ENCODE data around the gene QSOX2. TPM values are rescaled to one million over a fixed set of nuclear protein-coding genes. Genes with fewer than 3 reads are reported as not detected.

The QSOX2 gene
- total RNA-seq, 1 experiment from 2014 or later, result 19.3 TPM

- Histone ChIP-seq H3K9me3 (replicated peaks) (no peaks in the 10 kb centered on the region), H3K27me3 (replicated peaks) (peaks cover 10% of the 10 kb centered on the region; the same call in 1 of the 2 replicates), H3K4me1 (replicated peaks) (no peaks in the 10 kb centered on the region), H3K36me3 (no peaks in the 10 kb centered on the region), H3K4me3 (no peak overlapping the region), H3K27ac (no peak overlapping the region)
- no peak for DNase-seq (ENCODE audit: low read depth in 1 of 2, low spot score in 2 of 2)
Observed at GRCh38 chr9:136172412-136173079, 73.1 kb downstream of the QSOX2 start.

DNA sequence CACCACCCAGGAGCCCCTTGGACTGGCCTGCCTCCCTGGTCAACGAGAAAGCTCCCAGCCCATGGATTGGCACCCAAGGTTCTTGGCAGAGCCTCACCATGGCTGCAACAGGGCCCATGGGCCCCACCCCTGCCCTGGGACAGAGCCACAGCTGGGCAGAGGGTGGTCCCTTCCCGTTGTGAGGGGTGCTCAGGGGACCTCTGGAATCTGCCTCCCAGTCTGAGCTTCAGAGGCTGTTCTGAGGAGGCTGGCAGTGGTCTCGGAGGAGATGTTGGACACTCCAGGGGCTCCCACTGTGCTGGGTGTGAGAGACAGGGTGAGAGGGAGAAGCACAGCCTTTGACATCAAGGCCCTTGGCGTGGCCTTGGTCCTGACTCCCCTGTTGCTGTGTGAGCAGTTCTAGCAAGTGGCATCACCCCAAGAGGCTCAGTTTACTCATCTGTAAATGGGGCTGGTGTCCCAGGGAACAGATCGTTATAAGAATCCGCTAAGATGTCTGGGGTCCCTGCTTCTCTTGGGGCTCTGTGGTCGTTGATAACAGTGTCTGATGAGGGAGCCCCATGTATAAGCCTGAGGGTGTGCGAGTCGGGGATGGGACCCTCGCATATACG lies 73.7 kb downstream of the QSOX2 start:
- no peaks in the 10 kb centered on the region for H3K4me1 ChIP-seq (replicated peaks)
- H3K9me3 ChIP-seq (replicated peaks), result no peaks in the 10 kb centered on the region
- no peak overlapping the region for H3K4me3 ChIP-seq
- H3K27ac ChIP-seq, result no peak overlapping the region
- H3K36me3 ChIP-seq, result no peaks in the 10 kb centered on the region
- H3K27me3 ChIP-seq (replicated peaks), result peaks cover 8% of the 10 kb centered on the region; the same call in 1 of the 2 replicates
- DNase-seq (ENCODE audit: low read depth in 1 of 2, low spot score in 2 of 2), result no peak

- Histone ChIP-seq H3K27me3 (replicated peaks) (peaks cover 8% of the 10 kb centered on the region; the same call in 1 of the 2 replicates), H3K9me3 (replicated peaks) (no peaks in the 10 kb centered on the region), H3K36me3 (no peaks in the 10 kb centered on the region), H3K27ac (no peak overlapping the region), H3K4me1 (replicated peaks) (no peaks in the 10 kb centered on the region), H3K4me3 (no peak overlapping the region)
- DNase-seq (ENCODE audit: low read depth in 1 of 2, low spot score in 2 of 2), result no peak
Observed at GRCh38 chr9:136171009-136171800, 74.4 kb downstream of the QSOX2 start.

DNA sequence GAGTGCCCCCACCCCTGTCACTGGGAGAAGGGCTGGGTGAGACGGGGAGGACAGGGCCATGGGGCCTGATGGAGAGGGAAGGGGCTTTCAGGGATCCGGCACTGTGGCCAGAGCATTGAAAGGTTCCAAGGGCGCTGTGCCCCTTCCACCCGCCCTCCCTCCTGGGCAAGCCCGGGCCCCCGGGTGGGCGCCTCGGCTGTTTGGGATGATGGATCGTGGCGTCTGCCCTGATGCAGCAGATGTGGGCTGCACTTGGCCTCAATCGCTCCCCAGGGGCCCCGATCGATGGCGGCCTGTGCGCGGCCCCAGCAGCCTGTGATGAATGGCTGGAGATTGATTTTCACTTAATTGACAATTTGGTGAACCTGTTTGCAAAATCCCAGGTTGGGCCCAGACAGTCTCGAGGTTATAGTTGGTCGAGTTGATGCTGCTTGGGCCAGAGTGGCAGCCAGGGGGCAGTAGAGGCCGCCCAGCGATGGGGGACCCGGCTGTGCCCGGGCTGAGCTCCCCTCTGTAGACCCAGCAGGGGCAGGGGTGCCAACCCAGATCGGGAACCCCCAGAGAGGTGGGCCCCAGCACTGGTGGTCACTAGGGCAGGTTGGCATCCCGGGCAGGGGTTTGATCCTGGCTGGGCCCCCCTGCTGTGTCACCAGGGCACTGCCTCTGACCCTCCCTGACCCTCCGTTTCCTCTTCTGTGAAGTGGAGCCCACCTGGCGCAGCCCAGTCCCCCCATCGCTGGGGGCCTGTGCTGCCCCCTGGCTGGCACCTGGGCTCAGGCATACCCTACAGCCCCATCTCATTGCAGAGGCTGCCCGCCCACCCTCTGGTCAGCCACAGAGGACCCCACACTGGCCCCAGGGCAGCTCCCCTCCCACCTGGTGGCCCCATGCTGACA lies 75.4 kb downstream of the QSOX2 start:
- Histone ChIP-seq H3K9me3 (replicated peaks) (no peaks in the 10 kb centered on the region; the same call in 1 of the 2 replicates), H3K27ac (no peak overlapping the region), H3K4me1 (replicated peaks) (no peaks in the 10 kb centered on the region), H3K27me3 (replicated peaks) (peaks cover 8% of the 10 kb centered on the region; the same call in 1 of the 2 replicates), H3K36me3 (no peaks in the 10 kb centered on the region), H3K4me3 (no peak overlapping the region)
- no peak for DNase-seq (ENCODE audit: low read depth in 1 of 2, low spot score in 2 of 2)

DNA sequence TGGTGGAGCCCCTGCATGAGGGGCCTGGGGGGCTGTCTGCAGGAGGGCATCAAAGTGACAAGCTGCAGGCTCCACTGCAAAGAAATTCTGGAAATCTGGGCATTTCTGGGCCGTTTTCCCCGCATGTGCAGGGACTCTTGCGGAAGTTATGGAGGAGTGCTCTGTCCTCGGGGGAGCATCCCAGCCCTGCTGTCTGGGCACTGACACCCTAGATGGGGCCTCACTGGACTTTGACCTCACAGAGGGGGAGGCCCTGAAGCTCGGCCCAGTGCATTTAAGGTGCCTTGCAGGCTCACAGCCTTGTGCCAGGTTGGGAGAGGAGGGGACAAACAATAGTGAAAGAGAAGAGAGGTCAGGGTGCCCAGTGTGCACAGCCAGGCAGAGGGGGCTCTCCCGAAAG lies 76.1 kb downstream of the QSOX2 start:
- Histone ChIP-seq H3K27ac (no peak overlapping the region), H3K36me3 (no peaks in the 10 kb centered on the region), H3K27me3 (replicated peaks) (peaks cover 8% of the 10 kb centered on the region; the same call in 1 of the 2 replicates), H3K4me1 (replicated peaks) (no peaks in the 10 kb centered on the region), H3K9me3 (replicated peaks) (no peaks in the 10 kb centered on the region; the same call in 1 of the 2 replicates), H3K4me3 (no peak overlapping the region)
- DNase-seq (ENCODE audit: low read depth in 1 of 2, low spot score in 2 of 2), result no peak

GRCh38 chr9:136163248-136163850 lies 82.3 kb downstream of the QSOX2 start:
- peaks cover 8% of the 10 kb centered on the region; the same call in 1 of the 2 replicates for H3K27me3 ChIP-seq (replicated peaks)
- DNase-seq (ENCODE audit: low read depth in 1 of 2, low spot score in 2 of 2), result no peak
- H3K4me1 ChIP-seq (replicated peaks), result no peaks in the 10 kb centered on the region
- H3K9me3 ChIP-seq (replicated peaks), result no peaks in the 10 kb centered on the region; the same call in 1 of the 2 replicates
- no peak overlapping the region for H3K4me3 ChIP-seq
- H3K36me3 ChIP-seq, result no peaks in the 10 kb centered on the region
- H3K27ac ChIP-seq, result no peak overlapping the region

DNA sequence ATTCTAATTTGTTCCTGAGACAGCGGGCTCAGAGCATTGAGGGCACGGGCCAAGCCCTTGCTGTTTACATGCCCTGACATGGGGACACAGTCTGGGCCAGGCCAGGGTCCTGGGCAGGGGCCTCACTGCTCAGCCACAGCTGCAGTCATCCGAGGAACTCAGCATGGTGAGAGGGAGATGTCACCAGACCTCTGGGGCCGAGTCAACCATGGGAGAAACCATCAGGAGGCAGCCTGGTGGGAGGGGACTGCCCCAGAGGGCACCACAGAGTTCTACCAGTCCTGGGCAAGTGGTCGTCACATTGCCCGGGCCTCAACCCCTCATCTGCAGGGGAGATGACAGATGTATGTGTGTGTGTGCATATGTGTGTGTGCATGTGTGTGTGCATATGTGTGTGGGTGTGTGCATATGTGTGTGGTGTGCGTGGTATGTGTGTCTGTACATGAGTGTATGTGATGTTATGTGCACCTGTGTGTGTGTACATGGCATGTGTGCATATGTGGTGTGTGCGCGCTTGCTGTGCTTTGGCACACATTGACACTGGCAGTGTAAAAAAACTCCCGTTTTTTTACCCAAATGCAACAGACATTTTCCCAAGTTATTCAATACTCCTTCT lies 84.5 kb downstream of the QSOX2 start:
- Histone ChIP-seq H3K4me3 (no peak overlapping the region), H3K27ac (no peak overlapping the region), H3K36me3 (no peaks in the 10 kb centered on the region), H3K9me3 (replicated peaks) (no peaks in the 10 kb centered on the region; the same call in 1 of the 2 replicates), H3K27me3 (replicated peaks) (peaks cover 27% of the 10 kb centered on the region), H3K4me1 (replicated peaks) (no peaks in the 10 kb centered on the region)
- DNase-seq (ENCODE audit: low read depth in 1 of 2, low spot score in 2 of 2), result no peak

DNA sequence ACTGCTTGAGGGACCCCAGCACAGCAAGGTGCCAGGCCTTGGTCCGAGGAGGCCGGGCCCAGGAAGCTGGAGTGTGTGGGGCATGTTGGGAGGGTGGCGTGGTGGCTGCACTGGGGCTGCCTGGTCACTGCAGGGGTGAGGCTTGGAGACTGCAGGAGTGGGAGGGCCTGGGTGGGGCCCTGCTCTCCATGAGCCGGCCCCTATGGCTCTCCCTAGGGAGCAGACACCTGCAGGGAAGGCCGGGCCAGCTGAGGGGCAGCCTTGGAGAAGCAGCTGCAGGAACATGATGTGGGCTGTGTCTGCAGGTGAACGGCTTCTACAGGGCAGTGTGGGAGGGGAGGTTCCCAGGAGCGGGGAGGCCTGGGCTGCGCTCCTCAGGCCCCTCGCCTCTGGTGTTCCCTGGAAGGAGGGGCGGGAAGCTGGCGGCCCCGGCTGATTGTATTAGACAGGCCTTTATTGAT lies 85.2 kb downstream of the QSOX2 start:
- no peaks in the 10 kb centered on the region for H3K36me3 ChIP-seq
- no peak overlapping the region for H3K27ac ChIP-seq
- H3K9me3 ChIP-seq (replicated peaks), result no peaks in the 10 kb centered on the region
- H3K4me1 ChIP-seq (replicated peaks), result no peaks in the 10 kb centered on the region
- no peak for DNase-seq (ENCODE audit: low read depth in 1 of 2, low spot score in 2 of 2)
- no peak overlapping the region for H3K4me3 ChIP-seq
- peaks cover 34% of the 10 kb centered on the region for H3K27me3 ChIP-seq (replicated peaks)

- no peak for DNase-seq (ENCODE audit: low read depth in 1 of 2, low spot score in 2 of 2)
- H3K36me3 ChIP-seq, result no peaks in the 10 kb centered on the region
- no peak overlapping the region for H3K27ac ChIP-seq
- H3K27me3 ChIP-seq (replicated peaks), result peaks cover 36% of the 10 kb centered on the region
- H3K4me3 ChIP-seq, result no peak overlapping the region
- no peaks in the 10 kb centered on the region for H3K4me1 ChIP-seq (replicated peaks)
- no peaks in the 10 kb centered on the region for H3K9me3 ChIP-seq (replicated peaks)
Observed at GRCh38 chr9:136159851-136160250, 85.8 kb downstream of the QSOX2 start.

DNA sequence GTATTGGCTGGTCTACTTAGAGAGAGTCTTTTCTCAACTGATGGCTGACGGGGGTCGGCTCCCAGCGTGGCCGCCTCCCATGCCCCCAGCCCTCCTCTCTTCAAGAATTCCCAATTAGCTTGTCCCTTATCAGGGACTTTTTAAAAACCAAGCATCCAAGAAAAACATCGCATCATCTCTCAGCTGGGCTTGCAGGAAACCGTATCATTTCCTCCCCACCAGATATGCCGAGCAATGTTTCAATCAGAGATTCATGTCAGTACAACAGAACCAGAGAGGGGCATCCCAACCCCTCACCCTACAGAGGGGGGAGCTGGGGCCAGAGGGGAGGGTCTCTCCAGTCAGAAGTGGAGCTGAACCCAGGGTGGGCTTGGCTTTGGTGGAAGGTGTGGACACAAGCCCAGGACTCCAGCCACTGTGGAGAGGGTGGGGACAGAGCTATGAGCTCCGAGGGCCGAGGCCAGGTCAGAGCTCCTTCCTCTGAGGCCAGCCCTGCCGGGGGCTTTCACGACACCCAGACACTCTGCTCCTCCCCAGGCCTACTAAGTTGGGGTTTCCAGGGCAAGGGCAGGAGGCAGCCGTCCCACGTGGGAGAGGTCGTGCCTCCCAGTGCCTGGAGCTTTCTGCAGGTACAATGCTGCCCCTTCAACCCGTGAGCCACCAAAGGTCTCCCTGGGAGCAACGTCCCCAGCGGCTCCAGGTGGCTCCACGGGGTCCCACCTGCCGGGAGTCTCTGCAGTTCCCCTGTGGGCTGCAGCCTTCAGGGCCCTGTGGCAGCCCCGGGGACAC lies 87.9 kb downstream of the QSOX2 start:
- H3K27me3 ChIP-seq (replicated peaks), result peaks cover 35% of the 10 kb centered on the region
- no peak overlapping the region for H3K27ac ChIP-seq
- H3K4me3 ChIP-seq, result no peak overlapping the region
- H3K36me3 ChIP-seq, result no peaks in the 10 kb centered on the region
- no peaks in the 10 kb centered on the region for H3K9me3 ChIP-seq (replicated peaks)
- no peaks in the 10 kb centered on the region for H3K4me1 ChIP-seq (replicated peaks)
- DNase-seq (ENCODE audit: low read depth in 1 of 2, low spot score in 2 of 2), result no peak
